ENCODE results near the gene CPSF7. TPM values are rescaled to one million over a fixed set of nuclear protein-coding genes. Genes with fewer than 3 reads are reported as not detected.
A peak's percentile ranks its signal among the peaks of the same experiment; 100 is the strongest.

The CPSF7 gene, protein sequence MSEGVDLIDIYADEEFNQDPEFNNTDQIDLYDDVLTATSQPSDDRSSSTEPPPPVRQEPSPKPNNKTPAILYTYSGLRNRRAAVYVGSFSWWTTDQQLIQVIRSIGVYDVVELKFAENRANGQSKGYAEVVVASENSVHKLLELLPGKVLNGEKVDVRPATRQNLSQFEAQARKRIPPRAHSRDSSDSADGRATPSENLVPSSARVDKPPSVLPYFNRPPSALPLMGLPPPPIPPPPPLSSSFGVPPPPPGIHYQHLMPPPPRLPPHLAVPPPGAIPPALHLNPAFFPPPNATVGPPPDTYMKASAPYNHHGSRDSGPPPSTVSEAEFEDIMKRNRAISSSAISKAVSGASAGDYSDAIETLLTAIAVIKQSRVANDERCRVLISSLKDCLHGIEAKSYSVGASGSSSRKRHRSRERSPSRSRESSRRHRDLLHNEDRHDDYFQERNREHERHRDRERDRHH
- polyA plus RNA-seq (2013), result 90.1 TPM

DNA sequence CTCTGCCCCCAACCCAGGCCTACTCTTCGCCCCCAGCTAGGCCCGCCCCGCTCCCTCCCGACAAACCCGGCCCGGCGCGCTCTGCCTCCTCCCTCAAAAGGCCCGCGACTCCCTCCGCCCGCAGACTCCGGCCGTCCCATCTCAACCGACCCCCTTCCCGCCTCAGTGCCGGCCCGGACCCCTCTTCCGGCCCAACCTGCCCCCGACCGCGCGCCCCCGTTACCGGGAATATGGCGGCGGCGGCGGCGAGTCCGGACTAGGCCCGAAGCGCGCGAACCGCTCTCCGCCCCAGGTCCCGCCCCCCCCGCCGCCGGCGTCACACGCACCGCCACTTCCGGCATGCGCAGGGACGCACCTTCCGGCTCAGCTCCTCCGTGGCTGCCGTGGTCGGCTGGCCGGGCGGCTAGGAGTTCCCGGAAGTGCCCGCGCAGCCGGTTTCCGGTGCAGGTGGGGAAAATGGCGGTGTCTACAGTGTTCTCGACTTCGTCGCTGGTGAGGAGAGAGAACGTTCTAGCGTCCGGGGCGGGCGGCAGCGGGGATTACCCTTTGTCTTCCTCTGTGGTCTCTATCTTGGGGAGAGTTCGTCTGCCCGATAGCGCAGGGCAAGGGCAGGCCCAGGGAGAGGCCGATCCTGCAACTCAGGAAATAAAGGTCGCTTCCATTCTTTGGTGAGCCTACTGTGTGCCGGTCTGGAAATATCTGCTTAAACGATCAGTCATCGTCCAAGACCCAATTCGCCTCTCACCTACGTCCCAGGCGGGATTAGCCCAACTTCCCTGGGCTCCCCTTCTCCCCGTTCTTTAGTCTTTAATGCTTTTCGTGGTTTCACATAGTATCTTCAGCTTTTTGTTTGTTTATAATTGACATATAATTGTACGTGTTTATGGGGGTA, at the start of gene CPSF7, which contains the start of gene SDHAF2:
TSS of gene CPSF7 (minus strand) at position 285 of the 892 bp plus-strand sequence. CDS start 740 bp downstream, outside the sequence.
TSS of gene SDHAF2 (plus strand) at position 434 of the 892 bp plus-strand sequence. CDS start at position 457, 23 bp downstream.
- Histone ChIP-seq H3K9me3 (ENCODE audit: control extremely low read depth in 1 of 5, control insufficient read depth in 4 of 5, insufficient read depth in 2 of 5, low read depth in 1 of 5, low read length in 4 of 5) (no peaks in the 10 kb centered on the region), H3K36me3 (ENCODE audit: control insufficient read depth in 4 of 4, insufficient read depth in 4 of 4, low read length in 3 of 4) (peaks cover 6 to 42% (median 21%) of the 10 kb centered on the region in 4 experiments), H3K4me3 (ENCODE audit: control insufficient read depth in 1 of 7, extremely low read depth in 1 of 7, insufficient read depth in 4 of 7, low read depth in 2 of 7, low read length in 6 of 7) (peak within 1 kb of the TSS; percentile 49 to 100 (median 88)), H3K27ac (ENCODE audit: insufficient read depth in 1 of 2, low read depth in 1 of 2, low read length in 2 of 2, poor library complexity in 1 of 2, severe bottlenecking in 2 of 2) (peak within 1 kb of the TSS; percentile 97 to 98), H3K27me3 (replicated peaks in 2 of 5; ENCODE audit: control insufficient read depth in 4 of 5, insufficient read depth in 5 of 5, low read length in 4 of 5) (no peaks in the 10 kb centered on the region), H3K4me1 (ENCODE audit: control extremely low read depth in 1 of 4, control insufficient read depth in 4 of 4, insufficient read depth in 4 of 4, low read length in 3 of 4) (peaks cover 10 to 28% (median 19%) of the 10 kb centered on the region in 4 experiments)
- POLR2A ChIA-PET, result interaction anchor here (0.5 to 2.1 kb wide), 12 partner anchors 9 to 341 kb away, joined by 3 to 12 read pairs (median 3); partner anchors contain the start of gene SYT7
- under 1% methylated on average over 63 of the region's 82 CpGs for WGBS (ENCODE audit: insufficient coverage)
- CTCF ChIA-PET, result interaction anchor here (0.6 to 3.5 kb wide), 10 partner anchors 10 to 87 kb away, joined by 3 to 17 read pairs (median 4); no protein-coding TSS in a partner anchor
- DNase-seq, result peak; percentile 96 to 99 (median 98)

DNA sequence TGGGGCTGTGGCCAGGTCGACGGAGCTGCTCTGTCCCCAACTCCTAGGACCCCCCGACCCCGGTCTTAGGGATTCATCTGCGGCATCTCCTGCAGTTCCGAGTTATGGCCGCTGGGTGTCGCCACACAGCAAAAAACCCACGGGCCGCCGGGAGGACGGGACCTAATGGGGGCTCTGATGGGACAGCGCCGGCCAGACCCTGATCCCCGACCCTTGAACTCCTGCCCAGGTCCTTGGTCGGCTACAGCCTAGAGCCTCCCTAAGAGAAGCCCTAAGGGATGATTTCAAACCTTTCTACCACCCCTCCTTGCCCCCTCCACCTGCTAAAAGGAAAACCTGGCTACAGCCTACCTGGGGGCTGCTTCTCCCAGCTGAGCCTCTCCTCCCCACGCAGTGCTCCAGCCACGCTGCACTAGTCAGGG, 48.0 kb upstream of the CPSF7 start:
- POLR2A ChIA-PET, result interaction anchor here (0.6 kb wide), 1 partner anchor 302 kb away, joined by 3 read pairs; no protein-coding TSS in a partner anchor
- DNase-seq, result peak; percentile 27 to 49 (median 46)
- CTCF ChIA-PET, result interaction anchor here (0.9 to 29.0 kb wide), 15 partner anchors 9 to 256 kb away, joined by 3 to 453 read pairs (median 6); partner anchors contain the start of gene LRRC10B
- Histone ChIP-seq H3K27ac (ENCODE audit: insufficient read depth in 1 of 2, low read depth in 1 of 2, low read length in 2 of 2, poor library complexity in 1 of 2, severe bottlenecking in 2 of 2) (no peak overlapping the region), H3K27me3 (replicated peaks in 2 of 5; ENCODE audit: control insufficient read depth in 4 of 5, insufficient read depth in 5 of 5, low read length in 4 of 5) (peaks cover 0 to 5% (median 0%) of the 10 kb centered on the region in 5 experiments), H3K4me1 (ENCODE audit: control extremely low read depth in 1 of 4, control insufficient read depth in 4 of 4, insufficient read depth in 4 of 4, low read length in 3 of 4) (peaks cover 0 to 7% (median 0%) of the 10 kb centered on the region in 4 experiments), H3K9me3 (ENCODE audit: control extremely low read depth in 1 of 5, control insufficient read depth in 4 of 5, insufficient read depth in 2 of 5, low read depth in 1 of 5, low read length in 4 of 5) (no peaks in the 10 kb centered on the region), H3K36me3 (ENCODE audit: control insufficient read depth in 4 of 4, insufficient read depth in 4 of 4, low read length in 3 of 4) (peaks cover 0 to 7% (median 4%) of the 10 kb centered on the region in 4 experiments), H3K4me3 (ENCODE audit: control insufficient read depth in 1 of 7, extremely low read depth in 1 of 7, insufficient read depth in 4 of 7, low read depth in 2 of 7, low read length in 6 of 7) (no peak overlapping the region)
- 5% methylated on average over 16 of the region's 18 CpGs for WGBS (ENCODE audit: insufficient coverage)

DNA sequence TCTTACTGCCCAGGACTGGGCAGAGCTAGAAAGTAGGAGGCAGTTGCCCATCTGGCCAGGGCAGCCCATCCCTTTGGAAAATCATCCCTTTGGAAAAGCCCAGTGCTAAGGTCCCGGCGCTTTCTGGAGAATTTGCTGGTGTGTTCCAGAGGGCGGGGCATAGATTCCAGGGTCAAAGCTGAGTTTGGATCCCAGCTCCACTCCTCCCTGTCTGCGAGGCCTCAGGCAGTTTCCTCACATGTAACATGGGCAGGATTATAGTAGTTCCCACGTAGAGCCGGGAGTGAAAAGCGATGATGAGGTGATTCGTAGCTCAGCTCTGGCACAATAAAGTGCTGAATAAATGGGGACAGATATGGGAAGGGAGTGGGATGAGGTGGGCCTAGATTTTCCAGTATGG, 47.4 kb upstream of the CPSF7 start:
- POLR2A ChIA-PET, result no interaction called here
- Histone ChIP-seq H3K27ac (ENCODE audit: insufficient read depth in 1 of 2, low read depth in 1 of 2, low read length in 2 of 2, poor library complexity in 1 of 2, severe bottlenecking in 2 of 2) (no peak overlapping the region), H3K4me1 (ENCODE audit: control extremely low read depth in 1 of 4, control insufficient read depth in 4 of 4, insufficient read depth in 4 of 4, low read length in 3 of 4) (peaks cover 0 to 7% (median 0%) of the 10 kb centered on the region in 4 experiments), H3K4me3 (ENCODE audit: control insufficient read depth in 1 of 7, extremely low read depth in 1 of 7, insufficient read depth in 4 of 7, low read depth in 2 of 7, low read length in 6 of 7) (no peak overlapping the region), H3K36me3 (ENCODE audit: control insufficient read depth in 4 of 4, insufficient read depth in 4 of 4, low read length in 3 of 4) (peaks cover 0 to 9% (median 4%) of the 10 kb centered on the region in 4 experiments), H3K27me3 (replicated peaks in 2 of 5; ENCODE audit: control insufficient read depth in 4 of 5, insufficient read depth in 5 of 5, low read length in 4 of 5) (peaks cover 0 to 5% (median 0%) of the 10 kb centered on the region in 5 experiments), H3K9me3 (ENCODE audit: control extremely low read depth in 1 of 5, control insufficient read depth in 4 of 5, insufficient read depth in 2 of 5, low read depth in 1 of 5, low read length in 4 of 5) (no peaks in the 10 kb centered on the region)
- 93% methylated on average over 8 of the region's 8 CpGs for WGBS (ENCODE audit: insufficient coverage)
- CTCF ChIA-PET, result interaction anchor here (0.9 to 29.0 kb wide), 14 partner anchors 10 to 257 kb away, joined by 3 to 453 read pairs (median 5); partner anchors contain the start of gene LRRC10B
- no peak for DNase-seq

DNA sequence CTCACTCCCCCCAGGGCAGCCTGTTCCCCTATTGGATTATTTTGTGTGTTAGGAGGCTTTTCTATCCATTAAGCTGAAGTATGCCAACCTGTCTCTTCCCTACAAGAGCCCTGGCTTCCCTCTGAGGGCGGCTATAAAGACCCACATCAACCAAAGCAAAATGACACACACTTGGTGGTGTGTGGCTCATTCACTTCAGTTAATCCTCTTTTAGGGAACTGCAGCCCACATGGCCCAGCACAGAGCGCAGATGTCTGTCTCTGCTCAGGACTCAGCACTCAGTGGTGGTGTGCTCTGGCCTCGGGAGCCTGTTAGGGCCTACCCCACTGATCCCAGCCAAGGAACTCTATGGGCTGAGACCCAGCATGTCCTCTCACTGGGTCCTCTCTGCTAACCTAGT, 46.6 kb upstream of the CPSF7 start:
- CTCF ChIA-PET, result interaction anchor here (0.9 to 29.0 kb wide), 12 partner anchors 11 to 257 kb away, joined by 3 to 453 read pairs (median 4); partner anchors contain the start of gene LRRC10B
- POLR2A ChIA-PET, result no interaction called here

DNA sequence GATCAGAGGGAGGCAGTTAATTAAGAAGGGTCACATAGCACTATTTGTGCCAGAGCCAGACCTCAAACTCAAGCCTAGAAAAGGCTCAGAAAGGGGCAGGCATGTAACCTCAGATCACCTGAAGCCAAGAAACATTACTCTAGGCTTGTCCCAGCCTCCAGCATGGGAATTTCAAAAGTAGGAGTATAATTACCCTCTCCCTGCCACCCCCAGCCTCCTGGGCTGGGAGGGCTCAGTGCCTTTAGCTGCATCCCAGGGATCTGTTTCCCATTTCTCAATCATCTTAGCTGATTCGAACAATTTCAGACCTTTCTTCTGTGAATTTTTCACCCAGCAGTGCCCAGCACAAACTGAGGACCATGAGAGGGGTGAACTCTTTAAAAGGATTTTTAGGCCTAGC, 45.7 kb upstream of the CPSF7 start:
- WGBS (ENCODE audit: insufficient coverage), result 100% methylated on average over 1 of the region's 1 CpG
- CTCF ChIA-PET, result interaction anchor here (0.5 to 29.0 kb wide), 7 partner anchors 9 to 710 kb away, joined by 3 to 453 read pairs (median 5); partner anchors contain the start of gene LRRC10B
- POLR2A ChIA-PET, result no interaction called here
- H3K27ac ChIP-seq (ENCODE audit: insufficient read depth in 1 of 2, low read depth in 1 of 2, low read length in 2 of 2, poor library complexity in 1 of 2, severe bottlenecking in 2 of 2), result no peak overlapping the region
- peaks cover 0 to 5% (median 0%) of the 10 kb centered on the region in 5 experiments for H3K27me3 ChIP-seq (replicated peaks in 2 of 5; ENCODE audit: control insufficient read depth in 4 of 5, insufficient read depth in 5 of 5, low read length in 4 of 5)
- no peak overlapping the region for H3K4me3 ChIP-seq (ENCODE audit: control insufficient read depth in 1 of 7, extremely low read depth in 1 of 7, insufficient read depth in 4 of 7, low read depth in 2 of 7, low read length in 6 of 7)
- DNase-seq, result no peak
- peaks cover 0 to 2% (median 0%) of the 10 kb centered on the region in 4 experiments for H3K4me1 ChIP-seq (ENCODE audit: control extremely low read depth in 1 of 4, control insufficient read depth in 4 of 4, insufficient read depth in 4 of 4, low read length in 3 of 4)
- no peaks in the 10 kb centered on the region for H3K9me3 ChIP-seq (ENCODE audit: control extremely low read depth in 1 of 5, control insufficient read depth in 4 of 5, insufficient read depth in 2 of 5, low read depth in 1 of 5, low read length in 4 of 5)
- H3K36me3 ChIP-seq (ENCODE audit: control insufficient read depth in 4 of 4, insufficient read depth in 4 of 4, low read length in 3 of 4), result peaks cover 0 to 9% (median 7%) of the 10 kb centered on the region in 4 experiments

More for the DNA sequence above, 46.6 kb upstream of the CPSF7 start:
- Histone ChIP-seq H3K9me3 (ENCODE audit: control extremely low read depth in 1 of 5, control insufficient read depth in 4 of 5, insufficient read depth in 2 of 5, low read depth in 1 of 5, low read length in 4 of 5) (no peaks in the 10 kb centered on the region), H3K27me3 (replicated peaks in 2 of 5; ENCODE audit: control insufficient read depth in 4 of 5, insufficient read depth in 5 of 5, low read length in 4 of 5) (peaks cover 0 to 5% (median 0%) of the 10 kb centered on the region in 5 experiments), H3K4me1 (ENCODE audit: control extremely low read depth in 1 of 4, control insufficient read depth in 4 of 4, insufficient read depth in 4 of 4, low read length in 3 of 4) (peaks cover 0 to 7% (median 0%) of the 10 kb centered on the region in 4 experiments), H3K36me3 (ENCODE audit: control insufficient read depth in 4 of 4, insufficient read depth in 4 of 4, low read length in 3 of 4) (peaks cover 0 to 9% (median 4%) of the 10 kb centered on the region in 4 experiments), H3K4me3 (ENCODE audit: control insufficient read depth in 1 of 7, extremely low read depth in 1 of 7, insufficient read depth in 4 of 7, low read depth in 2 of 7, low read length in 6 of 7) (no peak overlapping the region), H3K27ac (ENCODE audit: insufficient read depth in 1 of 2, low read depth in 1 of 2, low read length in 2 of 2, poor library complexity in 1 of 2, severe bottlenecking in 2 of 2) (no peak overlapping the region)
- DNase-seq, result no peak
- WGBS (ENCODE audit: insufficient coverage), result 100% methylated on average over 2 of the region's 3 CpGs

DNA sequence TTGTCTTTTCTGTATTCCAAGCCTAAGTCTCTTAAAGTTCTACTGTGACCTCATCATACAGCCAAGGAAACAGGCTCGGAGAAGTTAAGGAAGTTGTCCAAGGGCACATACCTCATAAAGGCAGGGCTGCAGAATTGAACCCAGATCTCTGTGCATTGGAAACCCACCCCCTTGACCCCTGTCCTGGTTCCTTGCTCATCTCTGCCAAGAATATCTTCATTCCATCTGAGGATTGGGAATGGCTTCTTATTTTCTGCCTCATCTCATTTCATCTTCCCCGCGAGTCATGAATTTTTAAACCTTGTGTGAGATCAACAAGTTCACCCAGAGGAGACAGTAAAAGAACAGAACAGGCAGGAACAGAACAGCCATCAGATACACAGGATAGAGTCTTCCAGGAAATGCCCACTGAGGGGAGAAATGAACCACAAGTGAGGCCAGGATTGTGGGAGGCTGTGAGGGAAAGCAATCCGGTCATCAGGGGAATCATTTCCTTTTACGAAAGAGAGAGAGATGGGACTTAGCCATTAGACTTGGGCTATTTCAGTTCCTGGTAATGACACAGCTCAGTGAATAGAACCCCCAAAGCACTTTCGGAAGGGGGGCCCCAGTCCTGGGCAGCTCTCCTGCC, 44.4 kb upstream of the CPSF7 start:
- peaks cover 0 to 2% (median 0%) of the 10 kb centered on the region in 4 experiments for H3K4me1 ChIP-seq (ENCODE audit: control extremely low read depth in 1 of 4, control insufficient read depth in 4 of 4, insufficient read depth in 4 of 4, low read length in 3 of 4)
- WGBS (ENCODE audit: insufficient coverage), result 100% methylated on average over 3 of the region's 6 CpGs
- H3K9me3 ChIP-seq (ENCODE audit: control extremely low read depth in 1 of 5, control insufficient read depth in 4 of 5, insufficient read depth in 2 of 5, low read depth in 1 of 5, low read length in 4 of 5), result no peaks in the 10 kb centered on the region
- H3K4me3 ChIP-seq (ENCODE audit: control insufficient read depth in 1 of 7, extremely low read depth in 1 of 7, insufficient read depth in 4 of 7, low read depth in 2 of 7, low read length in 6 of 7), result no peak overlapping the region
- ChIA-PET CTCF (interaction anchor here (1.0 to 29.0 kb wide), 4 partner anchors 10 to 155 kb away, joined by 3 to 453 read pairs (median 4); partner anchors contain the start of gene LRRC10B), POLR2A (no interaction called here)
- no peak overlapping the region for H3K27ac ChIP-seq (ENCODE audit: insufficient read depth in 1 of 2, low read depth in 1 of 2, low read length in 2 of 2, poor library complexity in 1 of 2, severe bottlenecking in 2 of 2)
- no peak for DNase-seq
- H3K27me3 ChIP-seq (replicated peaks in 2 of 5; ENCODE audit: control insufficient read depth in 4 of 5, insufficient read depth in 5 of 5, low read length in 4 of 5), result peaks cover 0 to 2% (median 0%) of the 10 kb centered on the region in 5 experiments
- H3K36me3 ChIP-seq (ENCODE audit: control insufficient read depth in 4 of 4, insufficient read depth in 4 of 4, low read length in 3 of 4), result peaks cover 0 to 11% (median 9%) of the 10 kb centered on the region in 4 experiments
